CD14-positive monocyte (primary cell): ENCODE data around the gene SEMA5B. TPM values are rescaled to one million over a fixed set of nuclear protein-coding genes. Genes with fewer than 3 reads are reported as not detected.
A peak's percentile ranks its signal among the peaks of the same experiment; 100 is the strongest.

Source experiments
- DNase-seq, 3 donors: peaks; one replicate each; pipeline ENCODE4 v3.0.0-alpha.2; 2011 to 2022
- H2AFZ ChIP-seq: 2 replicates; pipeline ENCODE4 v1.6.0; 2012; ENCODE audit warnings: mild to moderate bottlenecking, low read depth, low read length, inconsistent platforms; ENCODE audit not compliant: insufficient read depth, poor library complexity, severe bottlenecking
- H3K27ac ChIP-seq, 2 donors: 1 replicate in 1 of 2; 2 replicates in 1 of 2; pipeline ENCODE4 v1.5.1; 2012 to 2013; ENCODE audit warnings: low read length in 2 of 2, control low read depth in 1 of 2, inconsistent platforms in 1 of 2, low read depth in 1 of 2, mild to moderate bottlenecking in 1 of 2
- H3K27me3 ChIP-seq, 2 donors: one replicate each; pipeline versions ENCODE4 v1.6.0 to v1.6.1; 2011 to 2013; ENCODE audit warnings: low read length in 2 of 2; ENCODE audit not compliant: control insufficient read depth in 2 of 2, insufficient read depth in 2 of 2
- H3K36me3 ChIP-seq, 2 donors: replicated peaks in 1 of 2; 1 replicate in 1 of 2; 2 replicates in 1 of 2; pipeline versions ENCODE4 v1.5.1 to v1.6.1; 2012 to 2013; ENCODE audit warnings: low read length in 2 of 2, control low read depth in 1 of 2, inconsistent platforms in 1 of 2, mild to moderate bottlenecking in 1 of 2; ENCODE audit not compliant: insufficient read depth in 2 of 2, control insufficient read depth in 1 of 2
- H3K4me1 ChIP-seq, 2 donors: 1 replicate in 1 of 2; 2 replicates in 1 of 2; pipeline versions ENCODE4 v1.5.1 to v1.6.1; 2012 to 2013; ENCODE audit warnings: low read length in 2 of 2, control low read depth in 1 of 2, inconsistent platforms in 1 of 2, mild to moderate bottlenecking in 1 of 2, moderate library complexity in 1 of 2; ENCODE audit not compliant: insufficient read depth in 2 of 2, control insufficient read depth in 1 of 2
- H3K4me2 ChIP-seq: replicated peaks from 2 replicates; pipeline ENCODE3; 2012; ENCODE audit warnings: low read length, moderate library complexity, mild to moderate bottlenecking; ENCODE audit not compliant: poor library complexity, severe bottlenecking; ENCODE audit errors: extremely low read depth
- H3K4me3 ChIP-seq, 3 experiments: fragments of 200-600 bp in 1 of 3; sonication (generic) in 1 of 3; replicated peaks in 1 of 3; 1 replicate in 2 of 3; 2 replicates in 1 of 3; pipeline ENCODE4 v1.5.1; 2011 to 2013; ENCODE audit warnings: low read length in 3 of 3, mild to moderate bottlenecking in 3 of 3, control low read depth in 2 of 3, low read depth in 2 of 3, inconsistent platforms in 1 of 3, moderate library complexity in 1 of 3
- H3K79me2 ChIP-seq: 2 replicates; pipeline ENCODE4 v1.6.0; 2012; ENCODE audit warnings: mild to moderate bottlenecking, control low read depth, inconsistent platforms, low read length, moderate library complexity; ENCODE audit not compliant: insufficient read depth
- H3K9ac ChIP-seq: 2 replicates; pipeline ENCODE4 v1.6.0; 2017; ENCODE audit warnings: low read length, mild to moderate bottlenecking; ENCODE audit not compliant: insufficient read depth, poor library complexity, severe bottlenecking
- H3K9me3 ChIP-seq, 2 donors: replicated peaks in 1 of 2; 1 replicate in 1 of 2; 2 replicates in 1 of 2; pipeline versions ENCODE4 v1.5.1 to v1.6.1; 2012 to 2013; ENCODE audit warnings: low read length in 2 of 2, control low read depth in 1 of 2; ENCODE audit not compliant: control insufficient read depth in 1 of 2, insufficient read depth in 1 of 2
- H4K20me1 ChIP-seq: 2 replicates; pipeline ENCODE4 v1.6.0; 2012; ENCODE audit warnings: mild to moderate bottlenecking, low read length, control low read depth, moderate library complexity; ENCODE audit not compliant: insufficient read depth
- H3K27ac Mint-ChIP-seq, 7 donors: one replicate each; pipeline ENCODE4 v1.8.0; 2020; ENCODE audit warnings: mild to moderate bottlenecking in 7 of 7, mixed read lengths in 7 of 7, moderate library complexity in 6 of 7, inconsistent platforms in 2 of 7
- H3K27me3 Mint-ChIP-seq, 3 donors: one replicate each; pipeline ENCODE4 v1.8.0; 2021 to 2022; ENCODE audit warnings: low read depth in 3 of 3, mild to moderate bottlenecking in 3 of 3, mixed read lengths in 3 of 3, moderate library complexity in 3 of 3, inconsistent platforms in 1 of 3
- H3K36me3 Mint-ChIP-seq, 2 donors: one replicate each; pipeline ENCODE4 v1.8.0; 2020; ENCODE audit warnings: mixed read lengths in 2 of 2, inconsistent platforms in 1 of 2, mild to moderate bottlenecking in 1 of 2
- H3K4me1 Mint-ChIP-seq: one replicate; pipeline ENCODE4 v1.8.0; 2020; ENCODE audit warnings: mild to moderate bottlenecking, mixed read lengths
- H3K4me3 Mint-ChIP-seq, 2 donors: one replicate each; pipeline ENCODE4 v1.8.0; 2020; ENCODE audit warnings: mild to moderate bottlenecking in 2 of 2, mixed read lengths in 2 of 2, moderate library complexity in 1 of 2
- H3K9me3 Mint-ChIP-seq, 7 donors: one replicate each; pipeline ENCODE4 v1.8.0; 2020 to 2022; ENCODE audit warnings: mixed read lengths in 7 of 7, mild to moderate bottlenecking in 6 of 7, moderate library complexity in 6 of 7, inconsistent platforms in 2 of 7
- CTCF ChIP-seq: fragments of 200-600 bp; IDR thresholded peaks from one replicate; pipeline ENCODE4 v1.8.0; 2022; ENCODE audit warnings: antibody characterized with exemption, mild to moderate bottlenecking
- WGBS: methylation state at CpG from one replicate; pipeline ENCODE4 v1.1.5; 2013; ENCODE audit warnings: missing lambda C conversion rate; ENCODE audit not compliant: insufficient coverage; 5-methylcytosine and 5-hydroxymethylcytosine counted together
- intact Hi-C, 2 donors: fragments of 100-400 bp; cut with micrococcal nuclease; formaldehyde crosslinking; loops; one replicate each; pipeline versions ENCODE4 v1.15.0 to v1.15.1; 2023
- polyA plus RNA-seq, 3 donors: library from polyadenylated mRNA; depleted of rRNA in 1 of 3; unstranded in 2 of 3; stranded (reverse) in 1 of 3; fragments of 300-500 nt in 2 of 3; fragments of >200 nt in 1 of 3; fragmentation: Illumina TruSeq in 2 of 3; gene quantifications; 1 replicate in 2 of 3; 2 replicates in 1 of 3; pipeline ENCODE4 v1.2.3, GENCODE V29; 2012 to 2021

The SEMA5B gene
- polyA plus RNA-seq, 3 donors: not detected

GRCh38 chr3:123064914-123065313, 37.4 kb upstream of the SEMA5B start:
- no peak for TF ChIP-seq CTCF
- Mint-ChIP-seq H3K4me3 (no peak overlapping the region), H3K27ac (no peak overlapping the region), H3K9me3 (peaks cover 0 to 4% (median 0%) of the 10 kb centered on the region in 7 donors), H3K4me1 (peaks cover 23% of the 10 kb centered on the region), H3K36me3 (no peaks in the 10 kb centered on the region), H3K27me3 (peaks cover 0 to 3% (median 1%) of the 10 kb centered on the region in 3 donors)
- H3K36me3 ChIP-seq: no peaks in the 10 kb centered on the region
- H4K20me1 ChIP-seq: no peaks in the 10 kb centered on the region
- H3K4me3 ChIP-seq: no peak overlapping the region
- H3K4me2 ChIP-seq: no peak overlapping the region
- intact Hi-C loops: no loop called here
- peaks cover 29% of the 10 kb centered on the region for H3K79me2 ChIP-seq
- no peak overlapping the region for H3K9ac ChIP-seq
- H3K9me3 ChIP-seq: no peaks in the 10 kb centered on the region
- DNase-seq: no peak
- peaks cover 14 to 20% of the 10 kb centered on the region in 2 donors for H3K4me1 ChIP-seq
- no peaks in the 10 kb centered on the region for H3K27me3 ChIP-seq
- no peak overlapping the region for H2AFZ ChIP-seq
- no CpG with 5 or more reads among the region's 1 CpG for WGBS
- H3K27ac ChIP-seq: no peak overlapping the region

- TF ChIP-seq CTCF: no peak
- no peak overlapping the region for H2AFZ ChIP-seq
- no peak overlapping the region for H3K4me2 ChIP-seq
- peaks cover 24% of the 10 kb centered on the region for H3K79me2 ChIP-seq
- Mint-ChIP-seq H3K27me3 (peaks cover 0 to 3% (median 1%) of the 10 kb centered on the region in 3 donors), H3K36me3 (no peaks in the 10 kb centered on the region), H3K4me3 (no peak overlapping the region), H3K27ac (peak overlapping the region in 1 of 7 donors; percentile 62), H3K9me3 (peaks cover 0 to 4% (median 0%) of the 10 kb centered on the region in 7 donors), H3K4me1 (peaks cover 23% of the 10 kb centered on the region)
- no peaks in the 10 kb centered on the region for H3K9me3 ChIP-seq
- H3K27me3 ChIP-seq: no peaks in the 10 kb centered on the region
- H3K4me1 ChIP-seq: peaks cover 14 to 20% of the 10 kb centered on the region in 2 donors
- intact Hi-C loops: no loop called here
- no peaks in the 10 kb centered on the region for H3K36me3 ChIP-seq
- H3K9ac ChIP-seq: no peak overlapping the region
- no peak overlapping the region for H3K27ac ChIP-seq
- no peak for DNase-seq
- 100% methylated on average over 3 of the region's 4 CpGs for WGBS
- H4K20me1 ChIP-seq: no peaks in the 10 kb centered on the region
- H3K4me3 ChIP-seq: no peak overlapping the region
Measured at GRCh38 chr3:123064506-123064905, 36.9 kb upstream of the SEMA5B start.
